Measurements from ENCODE around the gene TMEM38A. TPM values are rescaled to one million over a fixed set of nuclear protein-coding genes. Genes with fewer than 3 reads are reported as not detected.
A peak's percentile ranks its signal among the peaks of the same experiment; 100 is the strongest.
"Not testable (repeated sequence)": the region's sequence is repeated elsewhere in the genome, so short reads cannot be mapped to it uniquely, and the experiment has no call there.

Gene TMEM38A
- total RNA-seq, 1 donor from 2014 or later = 0.36 TPM

GRCh38 chr19:16726916-16727315 lies 66.0 kb downstream of the TMEM38A start:
- H3F3A ChIP-seq (ENCODE audit: low read depth) = no peaks in the 10 kb centered on the region
- no peaks in the 10 kb centered on the region for H4K20me1 ChIP-seq (ENCODE audit: low read depth)
- H3K4me1 Mint-ChIP-seq = no peaks in the 10 kb centered on the region
- H3K9me3 ChIP-seq (ENCODE audit: low read depth) = no peaks in the 10 kb centered on the region
- H3K4me3 ChIP-seq = no peak overlapping the region
- no peak overlapping the region for H3K9ac ChIP-seq
- H3K36me3 ChIP-seq = no peaks in the 10 kb centered on the region
- H3K79me2 ChIP-seq (ENCODE audit: low read depth) = no peaks in the 10 kb centered on the region
- H3K27ac ChIP-seq = no peak overlapping the region
- no peaks in the 10 kb centered on the region for H3K4me1 ChIP-seq
- peaks cover 2% of the 10 kb centered on the region for H3K27me3 Mint-ChIP-seq (ENCODE audit: insufficient read depth, low read depth)
- no peak overlapping the region for H2AFZ ChIP-seq (replicated peaks)
- H3K27ac Mint-ChIP-seq = no peak overlapping the region
- no peaks in the 10 kb centered on the region for H3K36me3 Mint-ChIP-seq
- no peaks in the 10 kb centered on the region for H3K27me3 ChIP-seq
- no peak overlapping the region for H3K4me2 ChIP-seq
- TF ChIP-seq EZH2phosphoT487 (IDR thresholded peaks at IDR 0.05) (no peak), CTCF (IDR thresholded peaks at IDR 0.05) (no peak), EZH2 (IDR thresholded peaks at IDR 0.05) (no peak)
- no peak overlapping the region for H3K4me3 Mint-ChIP-seq
- peaks cover 17% of the 10 kb centered on the region for H3K9me3 Mint-ChIP-seq
- DNase-seq (ENCODE audit: low spot score) = no peak

DNA sequence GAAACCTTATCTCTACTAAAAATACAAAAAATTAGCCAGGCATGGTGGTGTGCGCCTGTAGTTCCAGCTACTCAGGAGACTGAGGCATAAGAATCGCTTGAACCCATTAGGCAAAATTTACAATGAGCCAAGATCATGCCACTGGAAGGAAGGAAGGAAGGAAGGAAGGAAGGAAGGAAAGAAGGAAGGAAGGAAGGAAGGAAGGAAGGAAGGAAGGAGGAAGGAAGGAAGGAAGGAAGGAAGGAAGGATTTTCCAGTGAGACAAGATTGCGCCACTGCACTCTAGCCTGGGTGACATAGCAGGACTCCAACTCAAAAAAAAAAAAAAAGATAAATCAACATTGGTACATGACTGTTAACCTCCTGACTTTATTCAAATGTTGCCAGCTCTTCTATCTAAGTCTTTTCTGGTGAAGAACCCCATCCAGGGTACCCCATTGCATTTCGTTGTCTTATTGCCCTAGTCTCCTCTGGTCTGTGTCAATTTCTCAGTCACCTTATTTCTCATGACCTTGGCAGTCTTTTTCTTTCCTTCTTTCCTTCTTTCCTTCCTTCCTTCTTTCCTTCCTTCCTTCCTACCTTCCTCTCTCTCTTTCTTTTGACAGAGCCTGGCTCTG lies 74.8 kb downstream of the TMEM38A start:
- Mint-ChIP-seq H3K27ac (peak overlapping the region; percentile 86), H3K4me1 (peaks cover 15% of the 10 kb centered on the region)
- not testable (repeated sequence) for H3K9me3 ChIP-seq (ENCODE audit: low read depth); H3K9ac ChIP-seq; H3K4me3 Mint-ChIP-seq; H2AFZ ChIP-seq (replicated peaks); H3K27me3 ChIP-seq; H3K9me3 Mint-ChIP-seq; H3K36me3 Mint-ChIP-seq; H3K36me3 ChIP-seq; H3K4me2 ChIP-seq; H3K27me3 Mint-ChIP-seq (ENCODE audit: insufficient read depth, low read depth); H4K20me1 ChIP-seq (ENCODE audit: low read depth); DNase-seq (ENCODE audit: low spot score); H3K4me3 ChIP-seq; H3K27ac ChIP-seq; H3K79me2 ChIP-seq (ENCODE audit: low read depth)
- peaks cover 16% of the 10 kb centered on the region for H3K4me1 ChIP-seq
- peaks cover 10% of the 10 kb centered on the region for H3F3A ChIP-seq (ENCODE audit: low read depth)

DNA sequence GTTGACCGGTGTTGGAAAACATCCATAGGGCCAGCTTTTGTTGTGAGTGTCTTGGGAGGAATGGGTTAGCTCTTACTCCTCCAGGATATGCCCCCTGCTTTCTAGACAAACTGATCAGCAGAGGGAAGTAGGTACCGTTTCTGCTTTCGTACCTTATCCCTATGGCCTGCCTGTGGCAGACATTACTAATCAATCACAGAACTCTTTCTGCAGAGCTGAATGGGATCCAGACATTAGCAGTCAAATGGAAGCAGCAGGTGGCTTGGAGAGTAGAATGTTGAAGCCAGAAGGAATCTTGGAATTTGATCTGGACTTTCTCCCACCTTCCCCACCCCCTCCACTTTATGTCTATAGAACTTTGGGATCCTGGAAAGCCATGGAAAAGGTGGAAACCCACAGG lies 75.8 kb downstream of the TMEM38A start:
- no peak overlapping the region for H3K27ac Mint-ChIP-seq
- no peaks in the 10 kb centered on the region for H3K79me2 ChIP-seq (ENCODE audit: low read depth)
- peaks cover 15% of the 10 kb centered on the region for H3K4me1 Mint-ChIP-seq
- peak; percentile 20 for DNase-seq (ENCODE audit: low spot score)
- no peaks in the 10 kb centered on the region for H4K20me1 ChIP-seq (ENCODE audit: low read depth)
- H3K9me3 Mint-ChIP-seq = peaks cover 5% of the 10 kb centered on the region
- peaks cover 3% of the 10 kb centered on the region for H3K27me3 Mint-ChIP-seq (ENCODE audit: insufficient read depth, low read depth)
- no peaks in the 10 kb centered on the region for H3K27me3 ChIP-seq
- H3K4me3 Mint-ChIP-seq = no peak overlapping the region
- peaks cover 10% of the 10 kb centered on the region for H3F3A ChIP-seq (ENCODE audit: low read depth)
- H3K9ac ChIP-seq = no peak overlapping the region
- no peak overlapping the region for H3K4me3 ChIP-seq
- TF ChIP-seq EZH2 (IDR thresholded peaks at IDR 0.05) (no peak), CTCF (IDR thresholded peaks at IDR 0.05) (no peak), EZH2phosphoT487 (IDR thresholded peaks at IDR 0.05) (no peak)
- H3K4me2 ChIP-seq = no peak overlapping the region
- no peaks in the 10 kb centered on the region for H3K9me3 ChIP-seq (ENCODE audit: low read depth)
- no peak overlapping the region for H2AFZ ChIP-seq (replicated peaks)
- no peaks in the 10 kb centered on the region for H3K36me3 Mint-ChIP-seq
- H3K36me3 ChIP-seq = no peaks in the 10 kb centered on the region
- H3K27ac ChIP-seq = no peak overlapping the region
- H3K4me1 ChIP-seq = peaks cover 16% of the 10 kb centered on the region

GRCh38 chr19:16737911-16738310 lies 77.0 kb downstream of the TMEM38A start:
- no peak for TF ChIP-seq EZH2 (IDR thresholded peaks at IDR 0.05)
- TF ChIP-seq CTCF (IDR thresholded peaks at IDR 0.05) = no peak
- peaks cover 10% of the 10 kb centered on the region for H3F3A ChIP-seq (ENCODE audit: low read depth)
- peaks cover 16% of the 10 kb centered on the region for H3K4me1 ChIP-seq
- no peak overlapping the region for H3K9ac ChIP-seq
- no peak for DNase-seq (ENCODE audit: low spot score)
- H3K36me3 Mint-ChIP-seq = no peaks in the 10 kb centered on the region
- H3K4me3 ChIP-seq = no peak overlapping the region
- peaks cover 5% of the 10 kb centered on the region for H3K9me3 Mint-ChIP-seq
- peaks cover 9% of the 10 kb centered on the region for H3K4me1 Mint-ChIP-seq
- H3K4me3 Mint-ChIP-seq = no peak overlapping the region
- no peaks in the 10 kb centered on the region for H3K79me2 ChIP-seq (ENCODE audit: low read depth)
- H3K27ac ChIP-seq = no peak overlapping the region
- no peaks in the 10 kb centered on the region for H3K9me3 ChIP-seq (ENCODE audit: low read depth)
- no peak overlapping the region for H3K27ac Mint-ChIP-seq
- H3K36me3 ChIP-seq = no peaks in the 10 kb centered on the region
- H3K4me2 ChIP-seq = no peak overlapping the region
- H3K27me3 ChIP-seq = no peaks in the 10 kb centered on the region
- H3K27me3 Mint-ChIP-seq (ENCODE audit: insufficient read depth, low read depth) = peaks cover 3% of the 10 kb centered on the region
- H4K20me1 ChIP-seq (ENCODE audit: low read depth) = no peaks in the 10 kb centered on the region
- H2AFZ ChIP-seq (replicated peaks) = no peak overlapping the region
